Pancreas (tissue), 10 donors: ENCODE data around the gene EPN3. TPM values are rescaled to one million over a fixed set of nuclear protein-coding genes. Genes with fewer than 3 reads are reported as not detected.

Experiments used
- ATAC-seq, 4 donors: fragments of 200-7000 bp; cut with Tn5 transposase; one replicate each; pipeline versions ENCODE4 v1.8.0 to v1.9.1; 2020; ENCODE audit warnings: mild to moderate bottlenecking in 4 of 4, moderate library complexity in 4 of 4
- DNase-seq, 6 donors: peaks; one replicate each; pipeline ENCODE4 v3.0.0-alpha.2; 2020
- FAIRE-seq: peaks from 2 replicates; lab custom pipeline; 2012; peaks lifted over from hg19 to GRCh38; lab: Jason Lieb, UNC
- H3K27ac ChIP-seq, 4 donors: fragments of 200-600 bp; sonication (generic); 1 replicate in 3 of 4; 2 replicates in 1 of 4; pipeline versions ENCODE4 v1.5.0 to v1.8.0; 2020
- H3K27me3 ChIP-seq, 4 donors: fragments of 200-600 bp; one replicate each; pipeline ENCODE4 v1.8.0; 2021
- H3K36me3 ChIP-seq, 3 donors: fragments of 200-600 bp; sonication (generic) in 1 of 3; one replicate each; pipeline versions ENCODE4 v1.5.0 to v1.8.0; 2020 to 2021
- H3K4me1 ChIP-seq, 3 donors: fragments of 200-600 bp; one replicate each; pipeline ENCODE4 v1.8.0; 2021
- H3K4me3 ChIP-seq, 4 donors: fragments of 200-600 bp; sonication (generic) in 2 of 4; one replicate each; pipeline versions ENCODE4 v1.5.0 to v1.8.0; 2020 to 2021
- H3K9me3 ChIP-seq, 4 donors: fragments of 200-600 bp; one replicate each; pipeline ENCODE4 v1.8.0; 2021
- CTCF ChIP-seq, 4 donors: fragments of 200-600 bp; sonication (generic) in 3 of 4; IDR thresholded peaks; one replicate each; pipeline versions ENCODE4 v1.5.0 to v1.8.0; 2021; ENCODE audit warnings: antibody characterized with exemption in 4 of 4
- WGBS, 2 donors: extraction: QIAGEN DNeasy Blood & Tissue Kit; methylation state at CpG; one replicate each; pipeline ENCODE4 v1.1.7; 2013; 5-methylcytosine and 5-hydroxymethylcytosine counted together
- intact Hi-C, 3 donors: fragments of 100-400 bp; cut with DNase I; formaldehyde crosslinking; loops; one replicate each; pipeline versions ENCODE4 v1.11.1 to v1.14.2; 2022
- polyA plus RNA-seq, 2 donors: library from polyadenylated mRNA; stranded (reverse); fragments of 200-250 nt; gene quantifications; one replicate each; pipeline ENCODE4 v1.2.3, GENCODE V29; 2013
- total RNA-seq, 6 donors: library from RNA; stranded (reverse); fragmentation: NEBNext Ultra II Directional in 4 of 6; extraction: Animal tissue kit (Norgen Biotek cat#: 25700) in 4 of 6; gene quantifications; one replicate each; pipeline versions ENCODE4 v1.2.1 to v1.2.4, GENCODE V29; 2021 to 2023
- donor health status: healthy with polysubstance abuse.
- donor health status: DM: no; HTN: no; CAD: no; lungs with moderate emphysema.
- donor health status: DM: no; HTN: no; CAD: no.
- donor health status: control.
- donor health status: control.
- donor health status: Bipolar disorder and iron deficiency.
- donor health status: DM: yes; HTN: yes; CAD: no.
- donor health status: DM: no; HTN: no; CAD: no.
- donor health status: DM: no; HTN: no; CAD: no.
- donor health status: DM: yes; HTN: yes; CAD: no.

Gene EPN3
- total and polyA plus RNA-seq, 8 donors, result 6.9 to 30.2 (median 12.7) TPM

GRCh38 chr17:50588391-50589049 lies 56.0 kb downstream of the EPN3 start:
- peak in 1 of 6 donors; percentile 26 for DNase-seq
- no peaks in the 10 kb centered on the region for H3K9me3 ChIP-seq
- no peaks in the 10 kb centered on the region for H3K4me1 ChIP-seq
- intact Hi-C loops, result no loop called here
- H3K27me3 ChIP-seq, result no peaks in the 10 kb centered on the region
- H3K27ac ChIP-seq, result no peak overlapping the region
- 59 to 60% methylated on average over 18 of the region's 18 CpGs for WGBS, 2 donors
- no peak for FAIRE-seq
- peak in 1 of 4 donors; percentile 8 for ATAC-seq
- H3K4me3 ChIP-seq, result no peak overlapping the region
- TF ChIP-seq CTCF (IDR thresholded peaks at IDR 0.05), result no peak
- H3K36me3 ChIP-seq, result no peaks in the 10 kb centered on the region

GRCh38 chr17:50589095-50589705 lies 56.7 kb downstream of the EPN3 start:
- Histone ChIP-seq H3K27ac (no peak overlapping the region), H3K27me3 (no peaks in the 10 kb centered on the region), H3K4me3 (no peak overlapping the region), H3K36me3 (no peaks in the 10 kb centered on the region), H3K4me1 (no peaks in the 10 kb centered on the region), H3K9me3 (no peaks in the 10 kb centered on the region)
- ATAC-seq, result no peak
- no peak for FAIRE-seq
- intact Hi-C loops, result no loop called here
- no peak for DNase-seq
- no peak for TF ChIP-seq CTCF (IDR thresholded peaks at IDR 0.05)
- WGBS, 2 donors, result 55% methylated on average over 10 of the region's 10 CpGs

- intact Hi-C loops, result no loop called here
- no peak for FAIRE-seq
- Histone ChIP-seq H3K4me3 (no peak overlapping the region), H3K36me3 (no peaks in the 10 kb centered on the region), H3K27me3 (no peaks in the 10 kb centered on the region), H3K27ac (no peak overlapping the region), H3K9me3 (no peaks in the 10 kb centered on the region), H3K4me1 (no peaks in the 10 kb centered on the region)
- no peak for TF ChIP-seq CTCF (IDR thresholded peaks at IDR 0.05)
- WGBS, 2 donors, result 91 to 95% methylated on average over 21 to 24 of the region's 24 CpGs
- no peak for ATAC-seq
- DNase-seq, result no peak
Observed at GRCh38 chr17:50590946-50591737, 58.6 kb downstream of the EPN3 start.

GRCh38 chr17:50593321-50593720 lies 60.8 kb downstream of the EPN3 start:
- no peaks in the 10 kb centered on the region for H3K9me3 ChIP-seq
- DNase-seq (peak; percentile 79 to 95 (median 86)), FAIRE-seq (no peak), ATAC-seq (peak; percentile 91 to 95 (median 93))
- 18 to 22% methylated on average over 10 of the region's 10 CpGs for WGBS, 2 donors
- H3K4me1 ChIP-seq, result no peaks in the 10 kb centered on the region
- H3K4me3 ChIP-seq, result no peak overlapping the region
- intact Hi-C loops, result no loop called here
- no peaks in the 10 kb centered on the region for H3K27me3 ChIP-seq
- no peak for TF ChIP-seq CTCF (IDR thresholded peaks at IDR 0.05)
- no peaks in the 10 kb centered on the region for H3K36me3 ChIP-seq
- H3K27ac ChIP-seq, result no peak overlapping the region

Other genes starting within 250 kb of the EPN3 start
- 10 to 100 TPM in 5 of 6 donors, 1 to 10 TPM in 1; 9.8 to 15.0 (median 11.7) TPM for gene XYLT2, start 186.6 kb upstream of the EPN3 start, total RNA-seq
- 10 to 100 TPM; 15.2 to 15.5 TPM for gene XYLT2, start 186.6 kb upstream of the EPN3 start, polyA plus RNA-seq
- 10 to 100 TPM; 19.6 to 29.1 (median 23.9) TPM for gene MRPL27, start 159.6 kb upstream of the EPN3 start, total RNA-seq
- gene MRPL27, start 159.6 kb upstream of the EPN3 start, polyA plus RNA-seq, result 10 to 100 TPM; 84.5 to 89.0 TPM
- gene EME1, start 159.5 kb upstream of the EPN3 start, total RNA-seq, result under 1 TPM in 4 of 6 donors, not detected in 2; 0.19 to 0.94 (median 0.29) TPM
- under 1 TPM; 0.45 to 0.46 TPM for gene EME1, start 159.5 kb upstream of the EPN3 start, polyA plus RNA-seq
- 100 to 1,000 TPM in 1 of 6 donors, 10 to 100 TPM in 5; 66.7 to 114 (median 74.2) TPM for gene LRRC59, start 135.2 kb upstream of the EPN3 start, total RNA-seq
- gene LRRC59, start 135.2 kb upstream of the EPN3 start, polyA plus RNA-seq, result 10 to 100 TPM; 29.3 to 33.0 TPM
- 10 to 100 TPM in 5 of 6 donors, 1 to 10 TPM in 1; 8.5 to 26.0 (median 18.1) TPM for gene ACSF2, start 106.5 kb upstream of the EPN3 start, total RNA-seq
- 10 to 100 TPM; 42.4 to 61.2 TPM for gene ACSF2, start 106.5 kb upstream of the EPN3 start, polyA plus RNA-seq
- gene CHAD, start 63.9 kb upstream of the EPN3 start, total RNA-seq, result 10 to 100 TPM in 1 of 6 donors, 1 to 10 TPM in 5; 1.7 to 10.0 (median 5.0) TPM
- gene CHAD, start 63.9 kb upstream of the EPN3 start, polyA plus RNA-seq, result 10 to 100 TPM; 13.4 to 26.2 TPM
- 10 to 100 TPM; 20.1 to 35.7 (median 30.1) TPM for gene RSAD1, start 53.9 kb upstream of the EPN3 start, total RNA-seq
- 10 to 100 TPM; 42.5 to 49.4 TPM for gene RSAD1, start 53.9 kb upstream of the EPN3 start, polyA plus RNA-seq
- 1 to 10 TPM in 3 of 6 donors, under 1 TPM in 3; 0.43 to 1.1 (median 0.80) TPM for gene MYCBPAP, start 24.3 kb upstream of the EPN3 start, total RNA-seq
- 1 to 10 TPM; 1.1 to 1.7 TPM for gene MYCBPAP, start 24.3 kb upstream of the EPN3 start, polyA plus RNA-seq
- 10 to 100 TPM; 26.9 to 42.3 (median 36.1) TPM for gene SPATA20, start 14.4 kb downstream of the EPN3 start, total RNA-seq
- 10 to 100 TPM; 70.1 to 80.8 TPM for gene SPATA20, start 14.4 kb downstream of the EPN3 start, polyA plus RNA-seq
- under 1 TPM in 5 of 6 donors, not detected in 1; 0.03 to 0.37 (median 0.09) TPM for gene CACNA1G, start 28.0 kb downstream of the EPN3 start, total RNA-seq
- under 1 TPM; 0.02 to 0.11 TPM for gene CACNA1G, start 28.0 kb downstream of the EPN3 start, polyA plus RNA-seq
- 100 to 1,000 TPM in 1 of 6 donors, 10 to 100 TPM in 5; 47.2 to 103 (median 83.4) TPM for gene ABCC3, start 102.1 kb downstream of the EPN3 start, total RNA-seq
- gene ABCC3, start 102.1 kb downstream of the EPN3 start, polyA plus RNA-seq, result 100 to 1,000 TPM; 163 to 209 TPM
- gene ANKRD40, start 175.2 kb downstream of the EPN3 start, total RNA-seq, result 10 to 100 TPM; 15.1 to 23.5 (median 17.3) TPM
- gene ANKRD40, start 175.2 kb downstream of the EPN3 start, polyA plus RNA-seq, result 10 to 100 TPM; 10.3 to 10.9 TPM
- 10 to 100 TPM; 42.7 to 88.1 (median 59.3) TPM for gene LUC7L3, start 186.9 kb downstream of the EPN3 start, total RNA-seq
- gene LUC7L3, start 186.9 kb downstream of the EPN3 start, polyA plus RNA-seq, result 100 to 1,000 TPM in 1 of 2 donors, 10 to 100 TPM in 1; 87.4 to 210 TPM
- gene ANKRD40CL, start 234.8 kb downstream of the EPN3 start, total RNA-seq, result under 1 TPM in 2 of 6 donors, not detected in 4; 0.16 to 0.46 TPM
- gene ANKRD40CL, start 234.8 kb downstream of the EPN3 start, polyA plus RNA-seq, result under 1 TPM in 1 of 2 donors, not detected in 1; 0.19 TPM